Measurements from ENCODE around the gene NANOS2.
"Not testable (repeated sequence)": the region's sequence is repeated elsewhere in the genome, so short reads cannot be mapped to it uniquely, and the experiment has no call there.

Gene NANOS2

DNA sequence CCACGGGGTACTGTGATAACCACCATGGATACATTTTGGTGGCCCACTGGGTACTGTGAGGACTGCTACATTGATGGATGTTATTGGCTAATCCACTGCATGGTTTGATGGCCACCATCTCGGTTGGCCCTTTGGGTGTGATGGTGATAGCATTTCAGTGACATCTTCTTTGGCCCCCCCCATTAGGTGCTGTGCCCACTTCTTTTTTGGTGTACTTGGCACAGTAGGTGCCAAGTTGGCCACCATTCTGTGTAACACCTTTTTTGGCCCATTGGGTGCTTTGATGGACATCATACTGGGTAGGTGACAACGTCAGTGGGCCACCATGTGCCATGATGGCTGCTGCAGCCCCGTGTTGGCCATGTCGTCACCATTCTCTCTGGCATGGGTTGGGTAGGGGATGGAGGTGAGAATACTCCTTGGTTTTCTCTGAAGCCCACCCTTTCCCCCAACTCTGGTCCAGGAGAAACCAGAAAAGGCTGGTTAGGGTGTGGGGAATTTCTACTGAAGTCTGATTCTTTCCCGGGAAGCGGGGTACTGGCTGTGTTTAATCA, 41.3 kb downstream of the NANOS2 start:
- DNase-seq = no peak

DNA sequence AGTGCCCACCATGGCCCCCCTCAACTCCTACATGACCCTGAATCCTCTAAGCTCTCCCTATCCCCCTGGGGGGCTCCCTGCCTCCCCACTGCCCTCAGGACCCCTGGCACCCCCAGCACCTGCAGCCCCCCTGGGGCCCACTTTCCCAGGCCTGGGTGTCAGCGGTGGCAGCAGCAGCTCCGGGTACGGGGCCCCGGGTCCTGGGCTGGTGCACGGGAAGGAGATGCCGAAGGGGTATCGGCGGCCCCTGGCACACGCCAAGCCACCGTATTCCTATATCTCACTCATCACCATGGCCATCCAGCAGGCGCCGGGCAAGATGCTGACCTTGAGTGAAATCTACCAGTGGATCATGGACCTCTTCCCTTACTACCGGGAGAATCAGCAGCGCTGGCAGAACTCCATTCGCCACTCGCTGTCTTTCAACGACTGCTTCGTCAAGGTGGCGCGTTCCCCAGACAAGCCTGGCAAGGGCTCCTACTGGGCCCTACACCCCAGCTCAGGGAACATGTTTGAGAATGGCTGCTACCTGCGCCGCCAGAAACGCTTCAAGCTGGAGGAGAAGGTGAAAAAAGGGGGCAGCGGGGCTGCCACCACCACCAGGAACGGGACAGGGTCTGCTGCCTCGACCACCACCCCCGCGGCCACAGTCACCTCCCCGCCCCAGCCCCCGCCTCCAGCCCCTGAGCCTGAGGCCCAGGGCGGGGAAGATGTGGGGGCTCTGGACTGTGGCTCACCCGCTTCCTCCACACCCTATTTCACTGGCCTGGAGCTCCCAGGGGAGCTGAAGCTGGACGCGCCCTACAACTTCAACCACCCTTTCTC, 42.3 kb downstream of the NANOS2 start:
- no peak for DNase-seq

DNA sequence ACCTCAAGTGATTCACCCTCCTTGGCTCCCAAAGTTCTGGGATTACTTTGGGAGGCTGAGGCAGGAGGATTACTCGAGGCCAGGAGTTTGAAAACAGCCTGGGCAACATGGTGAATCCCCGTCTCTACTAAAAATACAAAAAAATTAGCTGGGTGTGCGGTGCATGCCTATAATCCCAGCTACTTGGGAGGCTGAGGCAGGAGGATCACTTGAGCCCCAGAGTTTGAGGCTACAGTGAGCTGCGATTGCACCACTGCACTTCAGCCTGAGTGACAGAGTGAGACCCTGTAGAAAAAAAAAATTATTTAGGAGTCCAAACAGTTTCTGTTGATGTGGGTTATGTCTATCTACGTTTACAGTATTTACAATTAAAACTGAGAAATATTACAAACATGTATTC, 43.8 kb downstream of the NANOS2 start:
- DNase-seq = no peak

DNA sequence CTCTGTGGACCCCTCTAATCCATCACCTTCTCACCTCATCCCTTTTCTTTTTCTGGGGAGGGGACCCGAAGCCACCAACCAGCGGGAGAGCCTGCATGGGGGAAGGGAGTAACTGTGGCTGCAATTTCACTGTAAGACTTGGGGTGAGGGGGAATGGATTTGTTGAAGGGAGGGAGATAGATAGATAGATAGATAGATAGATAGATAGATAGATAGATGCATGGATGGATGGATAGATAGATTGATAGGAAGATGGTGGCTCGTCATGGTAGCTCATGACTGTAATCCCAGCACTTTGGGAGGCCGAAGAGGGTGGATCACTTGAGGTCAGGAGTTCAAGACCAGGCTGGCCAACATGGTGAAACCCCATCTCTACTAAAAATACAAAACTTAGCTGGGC, 47.3 kb downstream of the NANOS2 start:
- DNase-seq = not testable (repeated sequence)

DNA sequence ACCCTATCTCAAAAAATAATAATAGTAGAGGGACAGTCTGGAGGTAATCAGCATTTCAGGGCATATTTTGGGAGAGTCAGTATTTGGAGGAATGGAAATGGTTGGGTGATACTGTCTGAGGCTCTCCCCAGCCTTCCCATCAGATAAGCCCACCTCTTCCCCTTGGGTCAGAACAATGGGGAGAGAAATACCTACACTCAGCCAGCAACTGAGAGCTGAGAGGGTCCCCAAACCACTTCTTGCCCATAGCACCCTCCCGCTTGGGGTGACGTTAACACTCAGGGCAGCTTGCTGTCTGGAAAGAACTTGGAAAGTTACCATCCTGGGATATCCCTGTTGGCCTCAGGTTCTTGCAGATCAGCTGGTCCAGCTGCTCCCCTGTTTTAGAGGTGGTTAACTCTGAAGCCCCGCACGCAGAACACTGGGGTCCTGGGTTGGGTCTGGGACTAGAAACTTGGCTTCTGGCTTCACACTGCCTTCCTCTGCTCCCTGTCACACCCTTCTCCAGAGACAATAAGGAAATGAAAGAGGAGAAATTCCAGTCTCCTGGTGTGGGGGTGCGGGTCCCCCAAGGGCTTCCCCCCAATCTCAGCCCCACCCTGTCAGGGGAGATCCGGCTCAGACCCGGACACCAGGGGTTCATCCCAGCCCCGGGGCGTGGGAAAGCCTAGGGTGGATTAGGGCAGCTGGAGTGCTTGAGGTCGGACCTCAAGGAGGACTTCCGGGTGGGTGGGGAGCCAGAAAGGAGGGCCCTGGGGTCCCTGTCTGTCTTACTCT, 48.0 kb downstream of the NANOS2 start:
- no peak for DNase-seq

DNA sequence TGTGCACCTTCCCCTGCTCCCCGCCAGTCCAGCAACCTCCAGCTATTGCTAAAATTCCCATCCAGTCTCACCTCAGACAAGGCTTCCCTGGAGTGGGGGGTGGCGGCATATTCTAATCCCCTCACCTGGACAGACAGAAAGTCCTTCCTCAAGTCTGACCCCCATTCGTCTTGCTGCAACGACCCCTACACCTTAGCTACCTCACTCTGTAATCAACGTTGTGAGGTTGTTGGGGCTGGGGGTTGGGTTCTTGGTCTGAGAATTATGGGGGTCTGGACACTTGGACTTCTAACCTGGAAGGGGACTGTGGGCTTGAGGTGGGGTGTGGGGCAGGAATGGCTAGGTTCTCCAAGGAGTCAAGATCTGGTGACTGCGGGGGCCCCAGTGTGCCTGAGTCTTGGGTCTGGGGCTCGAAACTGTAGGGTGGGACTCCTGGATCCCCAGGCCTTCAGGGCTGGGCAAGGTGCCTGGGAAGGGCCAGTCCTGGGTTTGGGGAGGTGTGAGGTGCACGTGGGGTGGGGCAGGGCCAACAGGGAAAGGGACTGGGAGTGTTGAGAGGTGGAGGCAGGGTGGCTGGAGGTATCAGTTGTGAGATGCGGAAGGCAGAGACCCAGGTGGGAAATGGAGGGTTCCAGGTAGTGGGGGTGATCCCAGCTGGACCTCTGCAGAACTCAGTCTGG, 49.2 kb downstream of the NANOS2 start:
- DNase-seq = no peak

DNA sequence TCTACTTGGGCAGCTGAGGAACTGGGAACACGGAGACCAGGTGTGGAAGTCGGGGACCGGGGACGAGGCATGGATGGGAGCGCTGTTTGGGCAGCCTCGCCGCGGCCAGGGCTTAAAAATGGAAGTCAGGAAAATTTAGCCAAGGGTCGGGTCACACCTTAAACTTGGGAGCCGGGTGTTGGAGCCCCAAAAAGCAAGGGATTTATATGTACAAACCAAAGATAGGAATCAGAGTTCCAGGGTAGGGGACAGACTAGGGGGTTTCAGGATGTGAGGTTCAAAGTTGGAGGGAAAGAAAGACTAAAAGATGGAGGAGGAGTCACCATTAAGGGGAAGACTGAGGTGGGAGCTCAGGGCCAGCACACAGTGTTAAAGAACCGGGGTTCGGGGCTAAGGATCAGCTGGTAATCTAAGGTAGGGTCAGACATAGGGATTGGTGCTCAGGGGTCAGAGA, 49.9 kb downstream of the NANOS2 start:
- DNase-seq = no peak

DNA sequence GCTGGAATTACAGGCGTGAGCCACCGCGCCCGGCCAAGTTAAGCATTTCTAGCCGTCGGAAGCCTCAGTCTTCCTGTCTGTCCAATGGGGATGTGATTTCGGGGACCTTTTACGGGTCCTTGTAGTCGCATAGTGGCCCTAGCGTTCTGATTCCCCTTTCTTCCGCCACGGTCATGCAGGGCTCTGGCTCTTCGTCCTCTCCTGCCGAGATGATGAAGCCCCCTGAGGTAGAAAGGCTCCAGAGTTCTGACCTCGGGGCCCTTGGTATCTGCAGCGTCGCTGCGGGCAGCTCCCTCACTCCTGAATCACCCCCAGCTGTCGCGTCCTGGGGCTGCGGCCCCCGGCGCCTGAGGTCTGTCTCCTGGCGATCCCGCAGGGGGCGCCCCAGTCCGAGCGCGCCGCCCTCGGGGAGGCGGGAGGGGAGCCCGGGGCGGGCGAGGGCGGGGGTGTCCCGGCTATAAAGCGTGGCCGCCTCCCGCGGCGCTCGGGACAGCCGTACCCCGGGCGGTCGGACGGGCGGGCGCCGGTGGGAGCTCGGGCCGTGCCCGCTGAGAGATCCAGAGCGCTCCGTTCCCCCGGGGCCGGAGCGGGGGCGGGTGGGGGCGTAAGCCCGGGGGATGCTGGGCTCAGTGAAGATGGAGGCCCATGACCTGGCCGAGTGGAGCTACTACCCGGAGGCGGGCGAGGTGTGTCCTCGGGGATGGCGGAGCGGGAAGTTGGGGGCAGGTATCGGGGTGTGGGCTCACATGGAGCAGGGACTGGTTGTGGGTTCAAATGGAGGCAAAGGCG, 50.5 kb downstream of the NANOS2 start, which contains the start of gene FOXA3:
TSS of gene FOXA3 (plus strand) at position 487 of the 789 bp plus-strand sequence. CDS start at position 618, 131 bp downstream.
- peak; percentile 32 to 68 for DNase-seq

DNA sequence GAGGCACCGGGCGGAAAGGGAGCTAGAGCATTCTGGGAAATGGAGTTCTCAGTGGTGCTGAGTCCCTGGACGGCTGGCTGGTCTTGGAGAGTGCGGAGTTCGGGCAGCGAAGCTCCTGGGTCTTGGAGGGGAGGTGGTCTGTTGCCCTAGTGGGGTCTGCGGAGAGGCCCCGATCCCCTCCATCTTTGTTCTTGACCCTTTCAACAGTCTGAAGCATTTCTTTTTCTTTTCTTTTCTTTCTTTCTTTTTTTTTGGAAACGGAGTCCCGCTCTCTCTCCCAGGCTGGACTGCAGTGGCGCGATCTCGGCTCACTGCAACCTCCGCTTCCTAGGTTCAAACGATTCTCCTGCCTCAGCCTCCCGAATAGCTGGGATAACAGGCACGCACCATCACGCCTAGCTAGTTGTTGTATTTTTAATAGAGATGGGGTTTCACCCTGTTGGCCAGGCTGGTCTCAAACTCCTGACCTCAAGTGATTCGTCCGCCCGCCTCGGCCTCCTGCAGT, 51.2 kb downstream of the NANOS2 start:
- no peak for DNase-seq

All from NCI-H526 (cell line).